Heart left ventricle (tissue), 16 donors: ENCODE data around the gene EWSR1. TPM values are rescaled to one million over a fixed set of nuclear protein-coding genes. Genes with fewer than 3 reads are reported as not detected.

Source experiments
- ATAC-seq, 4 donors: fragments of 200-7000 bp; cut with Tn5 transposase; one replicate each; pipeline ENCODE4 v1.9.1; 2020 to 2022; ENCODE audit warnings: moderate library complexity in 4 of 4, mild to moderate bottlenecking in 3 of 4, moderate number of reproducible peaks in 1 of 4
- DNase-seq, 5 donors: peaks; one replicate each; pipeline ENCODE4 v3.0.0-alpha.2; 2020
- H3K27ac ChIP-seq, 12 donors: fragments of 200-600 bp; sonication (generic) in 4 of 12; one replicate each; pipeline versions ENCODE4 v1.5.0 to v1.8.0; 2016 to 2022; ENCODE audit warnings: mild to moderate bottlenecking in 2 of 12
- H3K27me3 ChIP-seq, 9 donors: fragments of 200-600 bp; sonication (generic) in 2 of 9; one replicate each; pipeline versions ENCODE4 v1.5.1 to v1.8.0; 2016 to 2022; ENCODE audit warnings: mild to moderate bottlenecking in 3 of 9
- H3K36me3 ChIP-seq, 9 donors: fragments of 200-600 bp; sonication (generic) in 2 of 9; one replicate each; pipeline versions ENCODE4 v1.5.0 to v1.8.0; 2018 to 2022; ENCODE audit warnings: mild to moderate bottlenecking in 2 of 9
- H3K4me1 ChIP-seq, 12 donors: fragments of 200-600 bp; sonication (generic) in 4 of 12; one replicate each; pipeline versions ENCODE4 v1.5.0 to v1.8.0; 2016 to 2022; ENCODE audit warnings: mild to moderate bottlenecking in 3 of 12
- H3K4me3 ChIP-seq, 12 donors: fragments of 200-600 bp; sonication (generic) in 4 of 12; one replicate each; pipeline versions ENCODE4 v1.5.0 to v1.8.0; 2017 to 2022; ENCODE audit warnings: mild to moderate bottlenecking in 9 of 12, moderate library complexity in 4 of 12
- H3K9me3 ChIP-seq, 12 donors: fragments of 200-600 bp; sonication (generic) in 4 of 12; one replicate each; pipeline versions ENCODE4 v1.5.0 to v1.8.0; 2016 to 2022; ENCODE audit warnings: mild to moderate bottlenecking in 1 of 12
- POLR2A ChIP-seq, 2 donors: fragments of 450-650 bp; IDR thresholded peaks; one replicate each; pipeline ENCODE4 v1.6.1; 2017; ENCODE audit warnings: antibody characterized with exemption in 2 of 2, mild to moderate bottlenecking in 2 of 2, moderate library complexity in 2 of 2
- WGBS, 4 donors: extraction: QIAGEN DNeasy Blood & Tissue Kit in 2 of 4; methylation state at CpG; one replicate each; pipeline versions ENCODE4 v1.1.5 to v1.1.7; 2013 to 2018; 5-methylcytosine and 5-hydroxymethylcytosine counted together
- intact Hi-C, 10 donors: fragments of 100-400 bp; cut with DNase I; formaldehyde crosslinking; loops; one replicate each; pipeline versions ENCODE4 v1.11.1 to v1.14.2; 2022
- polyA plus RNA-seq, 2 donors: library from polyadenylated mRNA; stranded (reverse); fragments of 200-250 nt; gene quantifications; one replicate each; pipeline ENCODE4 v1.2.3, GENCODE V29; 2013
- total RNA-seq, 9 donors: library from RNA; depleted of rRNA in 2 of 9; stranded (reverse); fragments of >200 nt in 2 of 9; fragmentation: NEBNext Ultra II Directional in 3 of 9; extraction: Animal tissue kit (Norgen Biotek cat#: 25700) in 3 of 9; gene quantifications; one replicate each; pipeline versions ENCODE4 v1.1.0 to v1.2.4, GENCODE V29; 2016 to 2023
- TF ChIP-seq, protein P1 (sequence below), 12 donors: fragments of 200-600 bp; sonication (generic) in 4 of 12; IDR thresholded peaks; one replicate each; pipeline versions ENCODE4 v1.5.0 to v1.8.0; 2018 to 2022; ENCODE audit warnings: antibody characterized with exemption in 12 of 12, mild to moderate bottlenecking in 5 of 12
- donor health status: ischemic (EF 13 %, LVEDD 7.1; RV severe dilation, severe dysfunction).
- donor health status: healthy with polysubstance abuse.
- donor health status: DM: no; HTN: yes; CAD: no.
- donor health status: DM: no; HTN: no; CAD: no.
- donor health status: ischemic (EF 25% LVEDD 6.9; RV normal size, moderate dysfunction).
- donor health status: ischemic (EF 25% LVEDD 5.7; RV mildly dilated, moderate dysfunction).
- donor health status: healthy.
- donor health status: DM: yes; HTN: yes; CAD: no.
- donor health status: ischemic (EF 35%, LVEDD 5.7; RV mildly dilated, moderate dysfunction).
- donor health status: nonischemic (EF 11% LVEDD 7.7; RV severe dilation, severe dysfunction).
- donor health status: DM: yes; HTN: yes; CAD: no.
- donor health status: PGD.
- donor health status: ischemic (EF 29% LVEDD 5.4; RV normal size, mild dysfunction).
- donor health status: nonischemic (EF 23%, LVEDD 6.1; RV moderate dilation, normal function).

Gene EWSR1
- total and polyA plus RNA-seq, 11 donors: 94.3 to 202 (median 138) TPM

GRCh38 chr22:29225422-29226090 is 42.5 kb upstream of the EWSR1 start:
- intact Hi-C loops: no loop called here
- Histone ChIP-seq H3K4me1 (peaks cover 0 to 18% (median 13%) of the 10 kb centered on the region in 12 donors), H3K4me3 (no peak overlapping the region), H3K27ac (peak overlapping the region in 8 of 12 donors; percentile 8 to 66 (median 31)), H3K27me3 (no peaks in the 10 kb centered on the region), H3K36me3 (no peaks in the 10 kb centered on the region), H3K9me3 (no peaks in the 10 kb centered on the region)
- ATAC-seq: peak; percentile 65 to 90 (median 87)
- TF ChIP-seq POLR2A (IDR thresholded peaks at IDR 0.05): no peak
- TF ChIP-seq, protein P1, sequence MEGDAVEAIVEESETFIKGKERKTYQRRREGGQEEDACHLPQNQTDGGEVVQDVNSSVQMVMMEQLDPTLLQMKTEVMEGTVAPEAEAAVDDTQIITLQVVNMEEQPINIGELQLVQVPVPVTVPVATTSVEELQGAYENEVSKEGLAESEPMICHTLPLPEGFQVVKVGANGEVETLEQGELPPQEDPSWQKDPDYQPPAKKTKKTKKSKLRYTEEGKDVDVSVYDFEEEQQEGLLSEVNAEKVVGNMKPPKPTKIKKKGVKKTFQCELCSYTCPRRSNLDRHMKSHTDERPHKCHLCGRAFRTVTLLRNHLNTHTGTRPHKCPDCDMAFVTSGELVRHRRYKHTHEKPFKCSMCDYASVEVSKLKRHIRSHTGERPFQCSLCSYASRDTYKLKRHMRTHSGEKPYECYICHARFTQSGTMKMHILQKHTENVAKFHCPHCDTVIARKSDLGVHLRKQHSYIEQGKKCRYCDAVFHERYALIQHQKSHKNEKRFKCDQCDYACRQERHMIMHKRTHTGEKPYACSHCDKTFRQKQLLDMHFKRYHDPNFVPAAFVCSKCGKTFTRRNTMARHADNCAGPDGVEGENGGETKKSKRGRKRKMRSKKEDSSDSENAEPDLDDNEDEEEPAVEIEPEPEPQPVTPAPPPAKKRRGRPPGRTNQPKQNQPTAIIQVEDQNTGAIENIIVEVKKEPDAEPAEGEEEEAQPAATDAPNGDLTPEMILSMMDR (IDR thresholded peaks at IDR 0.05): no peak
- peak; percentile 49 to 84 (median 62) for DNase-seq
- 40 to 56% (median 48%) methylated on average over 16 of the region's 16 CpGs for WGBS, 4 donors

- WGBS, 4 donors: 92 to 95% (median 94%) methylated on average over 10 to 11 of the region's 11 CpGs
- Histone ChIP-seq H3K4me1 (peaks cover 0 to 18% (median 13%) of the 10 kb centered on the region in 12 donors), H3K27me3 (no peaks in the 10 kb centered on the region), H3K36me3 (no peaks in the 10 kb centered on the region), H3K9me3 (no peaks in the 10 kb centered on the region), H3K27ac (peak overlapping the region in 3 of 12 donors; percentile 20 to 66 (median 50)), H3K4me3 (no peak overlapping the region)
- DNase-seq (no peak), ATAC-seq (peak in 1 of 4 donors; percentile 6)
- intact Hi-C loops: no loop called here
- TF ChIP-seq, protein P1 (IDR thresholded peaks at IDR 0.05): no peak
- TF ChIP-seq POLR2A (IDR thresholded peaks at IDR 0.05): no peak
These were observed 41.6 kb upstream of the EWSR1 start for GRCh38 chr22:29226351-29226981.

DNA sequence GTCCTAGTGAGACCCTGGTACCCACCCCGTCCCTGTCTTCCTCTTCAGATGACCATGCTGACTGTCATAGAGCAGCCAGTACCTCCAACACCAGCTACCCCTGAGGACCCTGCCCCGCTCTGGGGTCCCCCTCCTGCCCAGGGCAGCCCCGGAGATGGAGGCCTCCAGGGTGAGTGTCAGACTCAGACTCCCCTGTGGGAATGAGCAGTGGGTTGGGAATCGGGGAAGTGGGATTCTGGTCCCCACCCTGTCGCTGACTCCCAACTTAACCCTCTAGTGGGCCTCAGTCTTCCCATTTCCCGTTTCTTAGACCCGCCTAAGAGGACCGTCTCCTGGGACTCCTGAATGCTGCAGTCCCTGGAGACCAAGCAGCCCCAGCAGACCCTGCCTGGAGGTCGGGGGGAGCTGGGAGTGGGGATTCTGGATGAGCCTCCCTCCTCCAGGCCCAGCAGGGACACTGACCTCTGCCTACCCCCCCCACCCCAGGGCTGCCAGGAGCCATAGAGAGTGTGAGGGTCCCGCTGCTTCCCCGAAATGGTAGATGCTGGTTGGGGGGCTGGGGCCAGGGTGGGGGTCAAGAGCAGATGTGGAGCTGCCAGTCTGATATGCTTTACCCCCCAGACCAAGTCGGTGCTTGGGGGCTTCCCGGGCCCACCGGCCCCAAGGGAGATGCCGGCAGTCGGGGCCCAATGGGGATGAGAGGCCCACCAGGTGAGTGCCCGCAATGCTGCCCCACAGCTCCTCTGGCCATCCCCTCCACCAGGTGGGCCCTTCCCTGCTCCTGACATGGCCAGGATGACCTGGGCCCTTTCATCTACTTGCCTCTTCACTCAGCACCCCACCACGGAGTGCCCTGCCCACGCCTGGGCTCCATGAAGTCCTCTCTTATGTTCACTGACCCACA is 36.8 kb upstream of the EWSR1 start:
- TF ChIP-seq, protein P1 (IDR thresholded peaks at IDR 0.05): no peak
- no peak for TF ChIP-seq POLR2A (IDR thresholded peaks at IDR 0.05)
- WGBS, 4 donors: 85 to 94% (median 93%) methylated on average over 17 to 19 of the region's 19 CpGs
- no peak for DNase-seq
- Histone ChIP-seq H3K27ac (no peak overlapping the region), H3K9me3 (peaks cover 0 to 9% (median 0%) of the 10 kb centered on the region in 12 donors), H3K4me3 (no peak overlapping the region), H3K4me1 (peaks cover 0 to 11% (median 0%) of the 10 kb centered on the region in 12 donors), H3K27me3 (no peaks in the 10 kb centered on the region), H3K36me3 (no peaks in the 10 kb centered on the region)
- intact Hi-C loops: no loop called here
- ATAC-seq: peak in 1 of 4 donors; percentile 12
